VCaP (cell line): ENCODE data around the gene LRP3.

Source experiments
- H3K27ac ChIP-seq: fragments of 450-650 bp; 2 replicates; pipeline ENCODE4 v1.5.1; 2017
- TF ChIP-seq, protein P1 (sequence below): fragments of 450-650 bp; conservative IDR thresholded peaks from 2 replicates; pipeline ENCODE4 v1.5.1; 2017; ENCODE audit warnings: mild to moderate bottlenecking, moderate library complexity

Gene LRP3

DNA sequence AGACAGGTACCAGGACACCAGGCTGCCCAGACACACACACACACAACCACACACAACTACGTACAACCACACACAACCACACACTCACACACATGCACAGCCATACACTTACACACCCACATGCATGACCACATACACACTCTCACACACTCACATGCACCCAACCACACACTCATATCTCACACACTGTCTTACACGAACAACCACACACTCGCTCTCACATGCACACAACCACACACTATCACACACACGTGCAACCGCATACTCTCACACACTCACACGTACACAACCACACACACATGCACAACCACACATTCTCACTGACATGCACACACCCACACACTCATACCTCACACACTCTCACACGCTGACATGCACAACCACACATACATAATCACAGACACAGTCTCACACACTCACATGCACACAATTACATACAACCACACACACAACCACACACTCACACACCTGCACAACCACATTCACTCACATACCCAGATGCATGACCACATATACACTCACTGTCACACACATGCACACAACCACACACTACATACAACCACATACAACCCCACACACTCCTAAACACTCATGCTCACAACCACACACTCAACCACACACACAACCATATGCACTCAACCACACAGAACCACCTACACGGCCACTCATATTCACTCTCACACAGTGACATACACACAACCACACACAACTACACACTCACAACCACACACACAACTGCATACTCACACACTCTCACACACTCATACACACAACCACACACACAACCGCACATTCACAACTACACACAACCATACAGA, 39.1 kb downstream of the LRP3 start:
- H3K27ac ChIP-seq = no peak overlapping the region
- TF ChIP-seq, protein P1, sequence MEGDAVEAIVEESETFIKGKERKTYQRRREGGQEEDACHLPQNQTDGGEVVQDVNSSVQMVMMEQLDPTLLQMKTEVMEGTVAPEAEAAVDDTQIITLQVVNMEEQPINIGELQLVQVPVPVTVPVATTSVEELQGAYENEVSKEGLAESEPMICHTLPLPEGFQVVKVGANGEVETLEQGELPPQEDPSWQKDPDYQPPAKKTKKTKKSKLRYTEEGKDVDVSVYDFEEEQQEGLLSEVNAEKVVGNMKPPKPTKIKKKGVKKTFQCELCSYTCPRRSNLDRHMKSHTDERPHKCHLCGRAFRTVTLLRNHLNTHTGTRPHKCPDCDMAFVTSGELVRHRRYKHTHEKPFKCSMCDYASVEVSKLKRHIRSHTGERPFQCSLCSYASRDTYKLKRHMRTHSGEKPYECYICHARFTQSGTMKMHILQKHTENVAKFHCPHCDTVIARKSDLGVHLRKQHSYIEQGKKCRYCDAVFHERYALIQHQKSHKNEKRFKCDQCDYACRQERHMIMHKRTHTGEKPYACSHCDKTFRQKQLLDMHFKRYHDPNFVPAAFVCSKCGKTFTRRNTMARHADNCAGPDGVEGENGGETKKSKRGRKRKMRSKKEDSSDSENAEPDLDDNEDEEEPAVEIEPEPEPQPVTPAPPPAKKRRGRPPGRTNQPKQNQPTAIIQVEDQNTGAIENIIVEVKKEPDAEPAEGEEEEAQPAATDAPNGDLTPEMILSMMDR = no peak

DNA sequence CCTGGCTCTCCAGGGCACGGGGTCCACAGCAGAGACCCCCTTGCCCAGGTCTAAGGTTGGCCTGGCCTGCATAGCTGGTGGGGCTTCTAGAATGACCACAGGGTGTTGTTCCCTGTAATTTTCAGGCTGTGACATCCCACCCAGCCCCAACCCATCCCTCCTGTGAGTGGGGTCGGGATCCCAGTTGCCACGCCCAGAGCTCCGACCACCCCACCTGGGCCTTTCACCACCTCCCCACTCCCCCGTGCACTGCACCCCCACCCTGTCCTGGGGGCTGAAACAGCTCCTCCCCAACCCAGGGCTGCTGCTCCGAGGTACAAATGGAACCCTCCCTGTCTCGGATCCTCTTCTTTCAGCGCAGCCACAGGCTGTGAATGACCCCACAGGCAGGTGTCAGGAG, 40.0 kb downstream of the LRP3 start:
- H3K27ac ChIP-seq = no peak overlapping the region
- TF ChIP-seq, protein P1 = no peak

DNA sequence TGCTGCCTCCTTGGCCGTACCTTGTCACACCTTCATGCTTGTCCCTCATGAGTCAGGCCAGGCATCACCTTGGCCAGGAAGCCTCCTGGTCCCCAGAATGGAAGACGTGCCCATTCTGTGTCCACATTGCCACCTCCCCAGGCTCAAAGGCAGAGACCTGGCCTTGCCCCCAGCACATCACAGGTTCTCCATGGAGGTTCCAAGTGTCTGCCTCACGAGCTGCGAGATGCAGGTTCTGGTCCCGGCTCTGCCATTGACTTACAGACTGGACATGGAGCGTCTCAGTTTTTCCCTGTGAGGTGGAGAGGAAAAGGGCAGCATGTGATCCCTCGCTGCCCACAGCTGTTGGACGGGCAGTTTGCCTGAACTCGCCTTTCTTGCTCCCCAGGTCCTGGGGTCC, 40.6 kb downstream of the LRP3 start:
- TF ChIP-seq, protein P1 = no peak
- no peak overlapping the region for H3K27ac ChIP-seq

DNA sequence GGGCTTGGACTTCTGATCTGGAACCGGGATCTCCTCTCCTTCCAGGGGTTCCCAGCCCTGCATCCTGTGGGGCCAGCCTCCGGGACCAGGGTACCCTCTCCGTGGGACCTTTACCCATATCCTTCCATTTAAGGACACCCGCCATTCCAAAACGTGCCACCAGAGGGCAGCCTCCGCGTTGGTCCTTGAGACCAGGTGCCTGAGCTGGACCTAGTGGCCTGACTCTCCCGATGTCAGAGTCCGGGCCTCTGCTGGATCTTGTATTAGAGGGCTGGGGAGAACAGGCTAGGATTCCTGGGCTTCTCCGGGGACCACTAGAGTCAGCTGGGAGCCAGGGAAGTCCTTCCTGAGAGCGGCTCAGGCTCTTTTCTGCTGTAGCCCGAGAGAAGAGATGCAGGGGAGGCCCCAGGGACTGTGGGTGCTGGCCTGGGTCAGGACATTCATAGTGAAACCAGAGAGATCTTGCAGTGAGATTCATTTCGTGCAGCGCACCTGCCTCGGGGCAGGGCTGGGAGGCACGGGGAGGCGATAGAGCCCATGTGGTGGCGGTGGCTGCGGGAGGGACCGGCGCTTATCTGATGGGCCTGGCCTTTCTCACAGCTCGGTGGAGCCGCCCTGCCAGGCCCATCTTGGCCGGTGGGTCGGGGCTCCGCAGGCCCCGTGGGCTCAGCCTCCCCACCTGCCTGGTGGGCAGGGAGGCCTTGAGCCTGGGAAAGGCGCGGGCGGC, 41.3 kb downstream of the LRP3 start:
- TF ChIP-seq, protein P1 = peak; percentile 97
- no peak overlapping the region for H3K27ac ChIP-seq

DNA sequence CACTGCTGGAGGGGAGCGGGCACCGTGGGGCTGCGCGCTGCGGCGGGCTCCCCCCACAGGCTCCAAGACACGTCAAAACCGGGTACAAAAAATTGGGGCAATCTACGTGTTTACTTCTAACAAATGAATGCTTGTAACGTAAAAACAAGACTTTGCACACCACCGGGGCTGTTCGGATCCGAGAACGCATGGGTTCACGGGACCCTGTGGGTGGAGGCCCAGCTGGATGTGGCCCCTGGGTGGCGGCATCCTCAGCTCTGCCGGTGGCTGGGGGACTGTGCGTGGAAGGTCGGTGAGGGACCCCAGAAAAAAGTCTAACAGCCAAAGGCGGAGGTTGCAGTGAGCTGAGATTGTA, 41.8 kb downstream of the LRP3 start:
- no peak overlapping the region for H3K27ac ChIP-seq
- TF ChIP-seq, protein P1 = no peak

DNA sequence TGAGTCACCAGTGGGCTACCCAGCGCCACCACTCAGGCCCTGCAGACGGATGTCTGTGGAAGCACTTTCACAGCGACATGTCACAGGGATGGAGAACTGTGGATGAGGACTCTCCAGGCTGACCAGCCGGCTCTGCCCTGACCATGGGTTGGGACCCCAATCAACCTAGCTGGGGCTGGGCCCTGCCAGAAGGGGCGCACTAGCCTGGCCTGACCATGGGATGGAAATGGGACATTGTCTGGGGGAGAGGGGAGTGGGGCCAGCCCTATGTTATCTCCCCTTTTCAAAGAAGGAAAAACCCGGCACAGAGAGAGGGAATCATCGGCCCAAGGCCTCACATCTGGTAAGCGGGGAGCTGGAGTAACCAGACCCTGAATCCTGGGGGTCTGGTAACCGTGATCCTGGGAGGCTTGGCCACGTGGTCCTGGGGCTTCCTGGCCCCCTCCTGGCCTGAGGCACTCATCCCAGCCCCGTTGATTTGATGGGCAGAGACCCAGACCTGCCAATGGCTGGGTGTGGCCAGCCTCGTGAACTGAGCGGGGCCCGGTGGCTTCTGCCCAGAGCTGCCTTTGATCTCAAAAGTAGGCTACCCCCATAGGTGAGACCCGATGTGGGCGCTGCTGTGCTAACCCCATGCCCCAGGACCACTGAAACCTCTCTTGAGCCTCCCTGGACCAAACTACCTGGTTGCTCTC, 42.7 kb downstream of the LRP3 start:
- no peak overlapping the region for H3K27ac ChIP-seq

More for the DNA sequence above, 42.7 kb downstream of the LRP3 start:
- TF ChIP-seq, protein P1 = no peak
